Breast epithelium (tissue), 3 donors: ENCODE data around the gene KRTCAP3.

Source experiments
- CTCF ChIP-seq, 3 donors: fragments of 450-650 bp; IDR thresholded peaks; one replicate each; pipeline ENCODE4 v1.5.1; 2016 to 2017; ENCODE audit warnings: antibody characterized with exemption in 3 of 3, mild to moderate bottlenecking in 3 of 3, moderate library complexity in 3 of 3
- POLR2A ChIP-seq: fragments of 450-650 bp; IDR thresholded peaks from one replicate; pipeline ENCODE4 v1.6.1; 2016; ENCODE audit warnings: antibody characterized with exemption, mild to moderate bottlenecking, moderate library complexity
- POLR2AphosphoS5 ChIP-seq, 3 donors: sonication (generic); formaldehyde crosslinking; IDR thresholded peaks; one replicate each; pipeline ENCODE4 v1.6.1; 2017; ENCODE audit warnings: antibody characterized with exemption in 3 of 3

GRCh38 chr2:27421660-27422250 is 20.4 kb upstream of the KRTCAP3 start:
- TF ChIP-seq CTCF (IDR thresholded peaks at IDR 0.05) (no peak), POLR2A (no peak), POLR2AphosphoS5 (IDR thresholded peaks at IDR 0.05) (no peak)
